ENCODE measurements around the gene RGS6.

The RGS6 gene

DNA sequence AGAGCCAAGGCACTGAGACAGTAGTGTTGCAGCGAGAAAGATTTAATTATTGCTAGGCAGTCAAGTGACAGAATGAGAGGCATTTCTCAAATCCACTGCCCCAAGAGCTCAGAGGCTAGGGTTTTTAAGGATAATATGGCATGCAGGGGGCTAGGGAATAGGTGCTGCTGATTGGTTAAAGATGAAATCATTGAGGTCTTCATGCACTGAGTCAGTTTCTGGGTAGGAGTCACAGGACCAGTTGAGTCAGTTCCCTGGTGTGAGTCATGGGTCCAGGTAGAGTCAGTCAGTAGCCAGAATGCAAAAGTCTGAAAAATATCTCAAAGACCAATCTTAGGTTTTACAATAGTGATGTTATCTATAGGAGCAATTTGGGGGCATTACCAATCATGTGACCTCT lies 323.8 kb downstream of the RGS6 start:
- no peak for DNase-seq

DNA sequence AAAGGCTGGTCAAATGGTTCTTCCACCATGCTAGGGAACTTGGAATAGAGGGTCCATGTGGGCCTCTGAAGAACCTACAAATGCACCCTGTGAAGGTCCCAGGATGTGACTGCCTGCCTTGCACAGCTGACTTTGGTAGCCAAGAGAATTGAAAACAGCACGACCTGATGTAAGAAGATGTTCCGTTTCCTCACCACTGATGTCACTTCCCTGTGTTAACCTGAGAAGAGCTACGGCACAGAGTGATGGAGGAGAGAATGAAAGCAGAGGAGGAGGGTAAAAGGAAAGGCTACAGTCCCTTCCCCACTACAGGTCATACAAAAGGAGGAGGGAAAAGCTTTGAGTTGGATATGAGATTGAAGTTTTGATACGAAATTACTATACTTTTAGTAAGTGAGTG lies 328.8 kb downstream of the RGS6 start:
- DNase-seq = no peak

DNA sequence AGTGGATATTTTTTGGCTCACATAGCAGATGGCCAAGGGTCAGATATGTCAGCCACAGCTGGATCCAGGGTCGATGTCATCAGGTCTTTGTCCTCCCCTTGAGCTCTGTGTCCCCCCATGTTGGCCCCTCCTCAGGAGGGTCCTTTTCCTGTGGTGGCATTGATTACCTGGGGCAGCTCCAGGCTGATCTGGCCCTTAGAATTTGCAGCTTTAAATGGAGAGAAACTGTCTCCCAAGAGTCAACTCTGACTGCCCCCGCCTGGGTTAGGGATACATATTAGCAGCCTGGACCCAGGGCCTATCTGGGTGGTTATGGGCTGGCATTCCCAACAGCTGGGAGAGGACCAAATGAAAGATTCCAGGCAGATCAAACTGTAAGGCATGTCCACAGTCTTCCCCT lies 330.5 kb downstream of the RGS6 start:
- DNase-seq = no peak

DNA sequence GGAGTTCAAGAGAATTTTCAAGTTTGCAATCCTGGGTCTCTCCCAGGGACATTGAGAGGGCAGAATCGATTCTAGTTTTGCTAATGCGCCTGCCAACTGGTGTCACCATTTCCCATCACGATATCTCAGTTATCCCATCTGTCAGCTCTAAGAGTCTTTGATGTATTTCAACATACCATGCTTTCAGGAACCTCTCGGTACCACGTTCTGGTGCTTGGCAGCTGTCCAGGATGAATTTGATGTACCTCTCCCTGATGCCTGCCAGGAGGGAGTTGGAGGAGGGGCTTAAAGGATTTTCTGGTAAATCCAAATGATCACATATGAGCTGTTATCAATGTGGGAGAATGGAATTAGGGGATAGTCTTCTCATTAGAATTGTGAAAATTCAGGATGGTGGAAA lies 332.5 kb downstream of the RGS6 start:
- DNase-seq = no peak

DNA sequence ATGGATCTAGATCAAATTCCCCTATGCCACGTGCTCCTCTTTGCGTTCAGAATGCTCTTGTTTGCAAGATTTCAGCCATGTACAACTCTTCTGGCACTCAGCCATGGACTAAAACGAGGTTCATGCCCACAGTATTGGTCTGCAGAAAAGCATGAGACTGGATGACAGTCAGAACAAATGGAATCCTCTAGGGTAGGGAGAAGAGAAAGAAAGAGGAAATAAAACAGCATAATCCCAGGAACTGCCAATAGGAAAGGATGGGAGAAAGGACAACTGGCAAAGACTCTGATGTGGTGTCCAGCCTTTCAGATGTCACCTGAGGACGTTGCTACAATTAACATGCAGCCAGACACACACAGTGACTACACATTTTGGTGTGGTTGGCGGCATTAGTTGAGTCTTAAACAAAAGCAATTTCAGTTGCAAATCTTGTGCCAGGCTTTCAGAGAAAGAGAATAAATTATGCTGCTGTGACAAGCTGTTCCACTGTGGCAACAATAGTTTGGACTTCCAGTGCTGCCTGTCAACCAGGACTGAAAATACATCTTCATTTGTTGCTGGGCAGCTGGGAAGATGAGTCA lies 338.0 kb downstream of the RGS6 start:
- DNase-seq = no peak

DNA sequence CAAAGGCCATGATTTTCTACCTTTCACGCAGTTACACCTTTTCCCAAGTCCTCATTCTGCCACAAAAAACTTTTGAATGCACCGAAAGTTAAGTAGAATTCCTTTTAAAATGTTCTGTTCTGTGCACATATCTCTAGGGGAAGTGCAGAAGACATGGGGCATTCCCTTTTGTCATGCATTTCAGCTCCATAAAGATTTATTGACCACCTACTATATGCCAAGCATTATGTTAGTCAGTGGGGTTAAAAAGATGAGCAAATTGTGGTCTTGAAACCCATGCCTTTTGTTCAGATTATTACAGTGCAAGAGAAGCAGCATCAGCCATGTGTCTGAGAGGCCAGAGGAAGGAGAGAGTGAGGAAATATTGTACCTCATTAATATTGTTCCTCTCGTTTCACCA lies 338.5 kb downstream of the RGS6 start:
- DNase-seq = no peak

DNA sequence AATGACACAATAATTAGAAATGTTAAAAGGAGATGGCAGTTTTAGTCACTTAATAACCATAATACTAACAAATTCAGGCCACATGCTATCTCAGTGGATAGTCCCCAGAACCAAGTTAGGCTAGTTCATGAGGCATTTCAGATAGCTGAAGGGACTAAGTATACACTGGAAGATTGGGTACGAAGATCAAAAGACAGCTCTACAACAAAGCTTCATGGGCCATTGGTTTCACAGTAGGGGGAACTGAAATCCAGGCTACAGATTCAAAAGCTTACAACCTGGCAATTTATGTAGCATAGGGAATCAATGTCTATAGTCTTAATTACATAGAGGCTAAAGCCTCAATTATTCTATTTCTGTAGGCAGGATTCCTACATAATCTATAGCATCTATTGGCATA lies 343.0 kb downstream of the RGS6 start:
- DNase-seq = no peak

DNA sequence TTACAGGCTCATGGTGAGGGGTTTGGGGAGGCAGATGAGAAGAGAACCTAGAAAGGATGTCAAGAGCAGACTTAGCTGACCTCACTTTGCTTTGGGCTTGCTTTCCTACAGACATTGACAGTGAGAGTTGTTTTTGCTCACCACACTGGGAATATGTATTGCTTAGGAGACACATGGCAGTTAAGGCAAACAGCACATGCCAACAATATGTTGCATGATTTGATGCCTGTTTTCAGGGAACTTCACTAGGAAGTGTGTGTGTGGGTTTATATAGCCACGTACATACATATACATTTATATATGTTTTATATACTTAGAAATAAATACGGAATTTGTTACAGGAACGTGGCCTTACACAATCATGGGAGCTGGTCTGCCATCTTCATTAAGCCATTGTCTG lies 346.1 kb downstream of the RGS6 start:
- no peak for DNase-seq

DNA sequence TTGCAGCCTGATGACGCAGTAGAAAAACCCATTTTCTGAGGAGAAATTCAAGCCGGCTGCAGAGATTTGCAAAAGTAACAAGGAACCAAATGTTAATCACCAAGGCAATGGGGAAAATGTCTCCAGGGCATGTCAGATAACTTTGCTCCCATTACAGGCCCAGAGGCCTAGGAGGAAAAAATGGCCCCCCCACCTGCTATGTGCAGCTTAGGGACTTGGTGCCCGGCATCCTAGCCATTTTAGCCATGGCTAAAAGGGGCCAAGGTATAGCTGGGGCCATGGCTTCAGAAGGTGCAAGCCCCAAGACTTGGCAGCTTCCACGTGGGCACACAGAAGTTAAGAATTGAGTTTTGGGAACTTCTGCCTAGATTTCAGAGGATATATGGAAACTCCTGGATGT lies 351.9 kb downstream of the RGS6 start:
- DNase-seq = no peak

DNA sequence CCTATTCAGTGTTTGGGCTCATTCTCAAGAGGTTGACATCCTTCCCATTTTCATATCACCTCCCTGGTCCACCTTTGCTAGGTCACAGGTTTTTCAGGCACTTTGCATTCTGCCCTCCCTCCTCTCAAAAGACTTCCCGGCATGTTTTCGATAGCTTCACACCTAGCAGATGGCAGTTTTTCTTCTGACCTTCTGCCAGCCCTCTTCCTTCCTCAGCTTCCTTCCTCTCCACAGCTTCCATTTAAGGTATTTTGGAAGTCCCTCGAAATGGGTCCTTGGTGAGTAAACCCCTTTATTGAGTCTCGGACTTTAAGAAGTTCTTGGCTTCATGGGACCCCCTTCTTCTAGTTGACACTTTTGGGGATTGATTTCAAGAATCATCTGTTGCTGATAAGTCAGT lies 358.0 kb downstream of the RGS6 start:
- DNase-seq = no peak

DNA sequence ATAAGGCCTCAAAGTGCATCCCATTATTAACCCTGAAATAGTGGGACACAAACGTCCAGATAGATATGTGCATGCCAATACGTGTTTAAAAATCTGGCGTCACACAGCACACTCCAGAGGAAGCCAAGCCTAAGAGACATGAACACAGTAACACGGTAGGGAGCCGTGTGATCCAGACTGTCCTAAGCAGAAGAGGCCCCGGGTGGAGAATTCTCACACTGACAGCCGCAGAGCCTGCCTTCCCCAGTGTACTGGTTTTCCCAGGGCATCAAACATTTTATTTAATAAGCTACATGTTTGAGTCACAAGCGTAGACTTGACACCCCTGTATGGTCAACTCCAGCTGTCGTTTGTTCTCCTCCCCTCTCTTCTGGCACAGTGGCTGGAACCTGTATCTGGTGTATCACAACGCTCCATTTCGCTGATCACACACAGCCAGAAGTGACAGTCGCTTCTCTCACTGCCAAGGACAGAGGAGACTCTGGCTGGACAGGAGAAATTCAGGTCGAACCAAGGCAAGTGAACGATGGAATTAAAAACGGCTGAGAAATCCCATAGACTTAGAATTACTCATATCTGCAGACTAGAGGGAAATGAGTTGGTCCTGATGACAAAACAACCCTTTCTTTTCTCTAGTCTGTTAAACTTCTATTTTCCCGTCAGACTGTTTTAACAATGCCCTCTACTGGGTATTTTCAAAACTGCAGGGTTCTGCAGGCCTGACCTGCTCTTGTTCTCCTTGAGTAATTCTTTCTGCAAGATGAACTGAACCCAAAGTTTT lies 359.9 kb downstream of the RGS6 start:
- DNase-seq = peak; percentile 44

DNA sequence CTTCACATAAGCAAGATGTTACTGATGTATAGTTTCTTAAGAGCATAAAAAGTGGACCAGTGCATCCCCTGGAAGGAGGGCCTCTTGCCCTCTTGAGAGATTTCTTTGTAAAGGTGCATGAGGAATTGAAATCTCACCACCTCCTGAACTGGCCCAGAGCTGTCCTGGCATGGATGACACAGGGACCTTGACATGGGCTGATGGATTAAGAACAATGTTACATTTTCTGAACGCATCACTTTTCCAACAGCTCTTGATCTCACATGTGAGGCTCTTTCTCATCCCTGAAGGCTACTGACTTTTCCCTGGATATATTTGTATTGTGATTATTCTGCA lies 360.4 kb downstream of the RGS6 start:
- DNase-seq = no peak

DNA sequence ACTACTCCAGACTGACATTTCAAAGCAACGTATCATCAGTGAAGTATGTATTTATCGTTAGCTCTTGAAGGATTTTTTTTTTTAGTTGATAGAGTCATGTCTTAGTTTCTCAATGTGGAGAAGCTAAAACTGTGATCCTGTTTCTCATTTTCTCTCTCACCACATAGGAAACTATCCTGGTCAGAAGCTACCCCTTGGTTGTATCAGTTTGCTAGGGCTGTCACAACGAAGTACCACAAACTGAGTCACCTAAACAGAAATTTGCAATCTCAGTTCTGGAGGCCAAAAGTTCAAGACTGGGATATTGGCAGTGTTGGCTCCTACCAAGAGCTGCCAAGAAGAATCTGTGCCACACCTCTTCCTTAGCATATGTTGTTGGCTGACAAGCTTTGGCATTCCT lies 369.1 kb downstream of the RGS6 start:
- DNase-seq = no peak

DNA sequence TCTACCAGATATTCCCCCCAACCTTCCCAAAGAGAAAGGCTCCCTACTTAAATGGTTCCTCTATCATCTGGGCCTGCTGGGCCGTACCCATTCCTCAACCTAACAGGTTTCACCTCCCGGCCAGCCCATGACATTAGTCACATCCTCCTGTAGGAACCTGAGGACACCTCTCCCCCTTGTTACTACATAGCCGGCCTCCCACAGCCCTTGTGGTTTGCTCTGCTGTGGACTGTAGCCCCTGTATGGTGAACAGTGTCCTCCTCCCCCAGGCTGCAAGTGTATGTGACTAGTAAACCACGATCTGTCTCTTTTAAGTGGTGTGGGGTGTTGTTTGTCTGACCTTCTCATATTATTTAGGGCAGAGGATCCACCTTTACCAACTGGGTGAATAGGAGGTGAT lies 371.7 kb downstream of the RGS6 start:
- no peak for DNase-seq

DNA sequence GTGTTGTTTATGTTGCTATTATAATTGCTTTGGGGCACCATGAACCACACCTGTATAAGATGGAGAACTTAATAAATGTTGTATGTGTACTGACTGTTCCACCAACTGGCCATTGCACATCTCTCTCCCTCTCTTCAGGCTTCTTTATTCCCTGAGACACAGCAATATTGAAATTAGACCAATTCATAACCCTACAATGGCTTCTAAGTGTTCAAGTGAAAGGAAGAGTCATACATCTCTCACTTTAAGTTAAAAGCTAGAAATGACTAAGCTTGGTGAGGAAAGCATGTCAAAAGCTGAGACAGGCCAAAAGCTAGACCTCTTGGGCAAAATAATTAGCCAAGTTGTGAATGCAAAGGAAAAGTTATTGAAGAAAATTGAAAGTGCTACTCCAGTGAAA lies 373.3 kb downstream of the RGS6 start:
- DNase-seq = no peak

DNA sequence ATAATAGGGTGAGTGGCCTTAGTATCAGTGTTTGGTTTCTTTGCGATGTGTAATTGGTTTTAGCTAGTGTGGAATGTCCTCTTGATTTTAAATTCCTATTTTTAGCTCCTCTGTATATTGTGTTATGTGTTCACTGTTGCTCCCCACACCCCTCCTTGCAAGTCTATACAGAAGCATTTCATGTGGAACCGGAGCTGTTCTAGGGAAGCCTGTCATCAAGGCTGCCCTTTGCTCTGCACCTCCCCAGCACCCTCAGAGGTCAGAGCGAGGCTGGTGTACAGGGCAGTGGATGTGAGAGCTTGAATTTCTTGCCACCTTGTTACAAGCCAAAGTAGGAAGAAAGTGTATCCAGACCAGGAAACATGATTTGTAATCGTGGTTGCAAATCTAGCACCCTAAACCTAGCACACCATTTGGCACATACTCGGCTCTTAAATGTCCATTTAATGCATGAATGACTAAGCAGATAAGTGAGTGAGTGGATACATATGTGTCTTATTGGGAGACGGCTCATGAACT lies 376.8 kb downstream of the RGS6 start:
- DNase-seq = no peak

DNA sequence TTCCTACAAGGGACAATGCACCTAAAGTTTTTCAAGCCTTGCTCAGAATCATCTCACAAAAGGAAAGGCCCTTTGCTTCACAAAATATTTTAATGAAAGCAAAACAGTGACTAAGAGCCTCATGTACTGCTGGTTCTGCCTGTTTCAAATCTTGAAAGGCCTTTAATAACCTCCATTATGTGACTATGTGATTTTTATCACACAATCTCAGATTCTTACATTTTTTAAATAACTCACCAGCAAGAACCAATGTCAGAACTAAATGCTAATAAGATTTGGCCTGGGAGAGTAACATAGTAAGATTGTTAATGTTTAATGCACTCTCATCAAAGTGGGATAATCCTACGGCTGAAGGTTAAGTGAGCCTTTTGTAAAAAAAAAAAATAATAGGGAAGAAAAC lies 378.9 kb downstream of the RGS6 start:
- DNase-seq = no peak

DNA sequence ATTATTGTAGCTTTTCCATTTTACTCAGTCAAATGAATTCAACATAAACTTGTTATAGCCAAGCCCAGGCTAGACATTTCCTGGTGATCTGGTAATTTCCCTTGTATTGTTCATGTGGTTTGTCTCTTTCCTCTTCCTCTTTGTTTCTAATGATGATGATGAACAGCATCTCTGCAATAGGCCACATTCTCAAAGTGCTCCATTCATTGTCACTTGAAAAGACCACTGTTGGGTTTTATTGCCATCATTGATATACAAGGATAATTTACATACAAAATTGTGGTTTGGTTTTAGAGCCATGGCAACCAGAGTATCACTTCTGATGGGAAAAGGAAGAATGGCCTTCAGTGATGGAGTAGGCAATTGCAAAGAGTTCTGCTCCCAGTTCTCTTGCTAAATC lies 379.3 kb downstream of the RGS6 start:
- DNase-seq = no peak

DNA sequence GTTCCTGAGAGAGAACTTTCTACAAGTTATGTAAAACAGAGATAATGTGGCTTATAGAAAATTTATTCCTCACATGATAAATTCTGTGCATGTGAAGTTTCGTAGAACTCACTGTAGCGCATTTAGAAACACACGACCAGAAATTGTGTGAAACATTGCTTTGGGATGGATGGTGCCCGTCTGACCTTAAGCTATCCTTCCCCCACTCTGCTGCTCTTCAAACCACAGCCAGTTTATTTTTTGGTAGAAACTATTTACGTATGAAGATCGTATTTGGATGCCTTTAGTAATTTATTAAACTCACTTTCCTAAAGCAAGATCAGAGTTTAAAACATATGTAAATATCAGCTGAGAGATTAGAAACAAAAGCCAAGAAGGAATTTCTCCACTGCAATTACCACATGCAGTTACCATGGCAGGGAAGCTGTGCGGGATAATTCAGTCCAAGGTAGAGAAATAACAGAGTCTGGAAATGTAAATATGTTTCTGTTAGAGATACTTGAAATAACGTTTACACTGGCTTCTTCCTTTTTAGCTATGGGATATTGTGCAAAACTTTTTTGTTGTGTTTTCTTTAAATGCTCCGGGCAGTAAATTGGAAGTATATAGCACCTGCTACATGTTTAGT lies 382.7 kb downstream of the RGS6 start:
- DNase-seq = no peak

DNA sequence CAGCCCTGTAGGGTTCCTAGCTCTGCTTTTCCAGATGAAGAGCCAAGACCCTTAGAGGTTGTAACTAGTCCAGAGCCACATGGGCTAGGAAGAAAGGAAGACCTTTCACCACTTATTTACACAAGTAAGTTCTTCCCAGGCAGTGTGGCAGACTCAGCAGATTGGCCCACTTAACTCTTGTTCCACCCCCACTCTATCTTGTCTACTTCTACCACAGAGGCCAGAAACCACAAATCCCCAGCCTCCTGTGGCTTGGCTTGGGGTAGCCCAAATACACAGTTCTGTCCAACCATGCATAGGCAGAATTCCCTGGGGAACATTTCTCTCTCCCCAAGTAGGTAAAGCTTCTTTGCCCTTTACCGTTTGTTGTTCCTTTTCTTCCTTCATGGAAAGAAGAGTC lies 383.5 kb downstream of the RGS6 start:
- DNase-seq = no peak

DNA sequence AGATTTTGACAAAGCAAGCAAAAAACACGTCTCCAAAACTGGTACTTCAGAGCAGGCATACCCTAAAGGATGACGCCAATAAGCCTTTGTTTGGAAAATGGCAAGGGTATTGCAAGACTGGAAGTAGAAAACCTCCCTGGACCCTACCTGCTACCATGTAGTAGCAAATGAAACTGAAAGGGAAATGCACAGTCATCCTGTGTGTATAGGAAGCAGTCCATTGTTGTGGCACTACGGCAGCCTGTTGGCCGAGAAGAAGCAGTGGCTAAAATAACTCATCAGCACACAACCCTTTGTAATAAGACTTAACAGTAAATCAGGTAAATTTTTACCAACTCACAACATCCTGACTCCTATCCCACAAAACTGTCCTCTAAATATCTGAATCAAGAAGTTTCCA lies 386.4 kb downstream of the RGS6 start:
- peak; percentile 18 for DNase-seq

DNA sequence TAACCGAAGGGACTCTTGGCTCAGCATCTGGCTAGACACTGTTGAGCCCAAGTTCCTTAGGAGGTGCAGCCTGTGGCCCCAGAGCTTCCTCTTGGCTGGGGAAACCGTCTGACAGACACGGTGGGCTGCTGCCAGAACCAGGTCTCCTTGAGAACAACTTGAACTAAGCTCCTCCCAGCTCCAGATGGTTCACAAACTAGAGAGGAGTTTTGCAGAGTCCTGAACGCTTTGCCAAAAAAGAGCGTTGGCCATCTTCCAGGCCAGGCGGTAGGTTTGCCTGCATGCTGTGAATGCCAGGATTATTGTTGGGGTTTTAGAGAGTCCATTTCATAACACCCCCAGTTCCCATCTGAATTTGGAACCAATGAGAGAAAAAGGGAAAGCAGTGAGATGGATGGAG lies 399.8 kb downstream of the RGS6 start:
- DNase-seq = peak; percentile 37

DNA sequence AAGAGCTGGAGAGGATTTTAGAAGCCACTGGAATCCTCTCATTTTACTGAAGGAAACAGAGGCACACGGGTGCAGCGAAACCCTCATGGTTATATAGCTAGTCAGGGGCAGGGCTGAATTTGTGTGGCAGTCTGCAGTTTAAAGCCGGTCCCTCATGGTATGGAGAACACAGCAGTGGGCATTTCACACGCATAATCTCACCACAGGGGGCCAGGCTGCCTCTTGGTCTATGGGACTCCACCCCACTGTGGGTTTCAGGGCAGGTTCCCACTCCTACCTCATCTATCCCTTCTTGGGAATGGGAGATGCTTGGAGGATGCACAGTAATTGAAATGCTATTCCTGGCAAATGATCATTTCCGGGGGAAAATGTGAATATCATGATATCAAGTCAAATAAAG lies 400.6 kb downstream of the RGS6 start:
- no peak for DNase-seq

DNA sequence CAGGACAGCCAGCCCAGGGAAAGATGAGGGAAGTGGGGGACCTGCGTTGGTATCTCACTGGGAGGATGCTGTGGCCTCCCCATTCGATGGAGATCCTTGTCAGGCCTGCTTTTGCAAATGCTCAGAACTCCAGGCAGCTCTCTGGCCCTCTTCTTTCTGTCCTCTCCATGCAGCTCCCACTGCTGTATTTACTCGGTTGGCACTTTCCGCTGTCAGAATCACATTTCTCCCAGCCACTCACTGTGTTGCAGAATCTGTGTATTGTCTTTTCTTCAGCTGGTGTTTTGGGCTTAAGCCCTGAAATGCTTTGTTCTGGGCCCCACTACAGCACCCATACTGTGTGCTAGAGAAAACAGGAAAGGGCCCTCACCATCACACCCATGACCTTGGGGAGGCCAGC lies 401.1 kb downstream of the RGS6 start:
- no peak for DNase-seq

Data from RPMI8226 (cell line).